Tibial artery (tissue), 4 donors: ENCODE results near the gene NPPB.

Experiments
- DNase-seq, 2 donors: peaks; one replicate each; pipeline ENCODE4 v3.0.0-alpha.2; 2019
- H3K27ac ChIP-seq, 2 donors: fragments of 200-600 bp; sonication (generic) in 1 of 2; 1 replicate in 1 of 2; 2 replicates in 1 of 2; pipeline ENCODE4 v1.5.1; 2018 to 2019; ENCODE audit warnings: mild to moderate bottlenecking in 1 of 2
- H3K27me3 ChIP-seq, 2 donors: fragments of 200-600 bp; sonication (generic) in 1 of 2; one replicate each; pipeline versions ENCODE4 v1.5.1 to v1.6.0; 2016 to 2019
- H3K36me3 ChIP-seq, 3 donors: fragments of 200-600 bp; sonication (generic) in 2 of 3; one replicate each; pipeline ENCODE4 v1.5.1; 2016 to 2019; ENCODE audit warnings: mild to moderate bottlenecking in 2 of 3
- H3K4me1 ChIP-seq, 4 donors: fragments of 200-600 bp; sonication (generic) in 2 of 4; 1 replicate in 3 of 4; 2 replicates in 1 of 4; pipeline ENCODE4 v1.5.1; 2016 to 2019
- H3K4me3 ChIP-seq, 2 donors: fragments of 200-600 bp; sonication (generic) in 1 of 2; 1 replicate in 1 of 2; 2 replicates in 1 of 2; pipeline ENCODE4 v1.5.1; 2018 to 2019; ENCODE audit warnings: mild to moderate bottlenecking in 2 of 2
- H3K9me3 ChIP-seq, 3 donors: fragments of 200-600 bp; sonication (generic) in 1 of 3; one replicate each; pipeline ENCODE4 v1.5.1; 2016 to 2019
- intact Hi-C: fragments of 100-400 bp; cut with DNase I; formaldehyde crosslinking; loops from one replicate; pipeline ENCODE4 v1.15.0; 2023; ENCODE audit warnings: low total_unique reads
- TF ChIP-seq, protein P1 (sequence below), 2 experiments: fragments of 200-600 bp in 1 of 2; fragments of 450-650 bp in 1 of 2; IDR thresholded peaks; one replicate each; pipeline ENCODE4 v1.5.1; 2017 to 2019; ENCODE audit warnings: antibody characterized with exemption in 2 of 2, mild to moderate bottlenecking in 1 of 2, moderate library complexity in 1 of 2

Gene NPPB

GRCh38 chr1:11835441-11836225 is 23.1 kb downstream of the NPPB start:
- no peak for DNase-seq
- H3K9me3 ChIP-seq: no peaks in the 10 kb centered on the region
- H3K27me3 ChIP-seq: no peaks in the 10 kb centered on the region
- no peak overlapping the region for H3K27ac ChIP-seq
- TF ChIP-seq, protein P1, sequence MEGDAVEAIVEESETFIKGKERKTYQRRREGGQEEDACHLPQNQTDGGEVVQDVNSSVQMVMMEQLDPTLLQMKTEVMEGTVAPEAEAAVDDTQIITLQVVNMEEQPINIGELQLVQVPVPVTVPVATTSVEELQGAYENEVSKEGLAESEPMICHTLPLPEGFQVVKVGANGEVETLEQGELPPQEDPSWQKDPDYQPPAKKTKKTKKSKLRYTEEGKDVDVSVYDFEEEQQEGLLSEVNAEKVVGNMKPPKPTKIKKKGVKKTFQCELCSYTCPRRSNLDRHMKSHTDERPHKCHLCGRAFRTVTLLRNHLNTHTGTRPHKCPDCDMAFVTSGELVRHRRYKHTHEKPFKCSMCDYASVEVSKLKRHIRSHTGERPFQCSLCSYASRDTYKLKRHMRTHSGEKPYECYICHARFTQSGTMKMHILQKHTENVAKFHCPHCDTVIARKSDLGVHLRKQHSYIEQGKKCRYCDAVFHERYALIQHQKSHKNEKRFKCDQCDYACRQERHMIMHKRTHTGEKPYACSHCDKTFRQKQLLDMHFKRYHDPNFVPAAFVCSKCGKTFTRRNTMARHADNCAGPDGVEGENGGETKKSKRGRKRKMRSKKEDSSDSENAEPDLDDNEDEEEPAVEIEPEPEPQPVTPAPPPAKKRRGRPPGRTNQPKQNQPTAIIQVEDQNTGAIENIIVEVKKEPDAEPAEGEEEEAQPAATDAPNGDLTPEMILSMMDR (IDR thresholded peaks at IDR 0.05): no peak
- intact Hi-C loops: loop anchor here (5.0 to 10.0 kb wide), 2 partner anchors 57 to 369 kb away; no protein-coding TSS in a partner anchor
- H3K4me3 ChIP-seq: no peak overlapping the region
- peaks cover 0 to 9% (median 8%) of the 10 kb centered on the region in 4 donors for H3K4me1 ChIP-seq
- peaks cover 86 to 99% (median 98%) of the 10 kb centered on the region in 3 donors for H3K36me3 ChIP-seq

DNA sequence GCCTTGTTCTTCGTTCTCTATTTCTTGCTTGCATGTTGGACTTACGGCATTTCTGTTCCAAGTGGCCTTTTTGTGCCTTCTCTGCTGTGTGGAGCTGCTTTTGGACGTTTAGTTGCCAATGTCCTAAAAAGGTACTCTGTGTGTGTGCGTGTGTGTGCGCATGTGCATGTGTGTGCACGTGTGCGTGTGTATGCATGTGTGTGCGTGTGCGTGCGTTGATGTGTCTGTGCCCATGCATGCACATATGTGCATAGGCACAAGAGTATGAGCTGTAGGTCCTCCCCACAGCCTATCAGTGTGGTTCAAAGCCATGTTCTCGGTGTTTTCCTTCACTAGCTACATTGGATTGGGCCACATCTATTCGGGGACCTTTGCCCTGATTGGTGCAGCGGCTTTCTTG is 24.8 kb downstream of the NPPB start:
- H3K36me3 ChIP-seq: peaks cover 88 to 99% (median 96%) of the 10 kb centered on the region in 3 donors
- intact Hi-C loops: loop anchor here (10.0 kb wide), 1 partner anchor 371 kb away; no protein-coding TSS in a partner anchor
- TF ChIP-seq, protein P1 (IDR thresholded peaks at IDR 0.05): no peak

DNA sequence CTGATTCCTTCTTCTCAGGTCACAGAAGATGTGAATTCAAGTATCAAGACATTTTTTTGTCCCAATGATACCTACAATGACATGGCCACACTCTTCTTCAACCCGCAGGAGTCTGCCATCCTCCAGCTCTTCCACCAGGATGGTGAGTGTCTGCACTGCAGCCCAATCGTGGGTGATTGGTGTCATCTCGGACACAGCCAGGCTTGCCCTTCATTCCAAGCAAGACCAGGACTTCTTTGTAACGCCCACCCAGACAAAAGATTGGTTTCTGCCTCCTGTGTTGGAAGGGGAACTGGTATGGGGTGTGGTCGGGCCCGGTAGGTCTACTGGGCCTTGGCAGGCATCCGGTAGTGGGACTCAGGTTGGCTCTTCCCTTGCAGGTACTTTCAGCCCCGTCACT is 25.2 kb downstream of the NPPB start:
- Histone ChIP-seq H3K9me3 (no peaks in the 10 kb centered on the region), H3K4me1 (no peaks in the 10 kb centered on the region), H3K27me3 (no peaks in the 10 kb centered on the region), H3K36me3 (peaks cover 91 to 100% (median 97%) of the 10 kb centered on the region in 3 donors), H3K4me3 (no peak overlapping the region), H3K27ac (no peak overlapping the region)
- TF ChIP-seq, protein P1 (IDR thresholded peaks at IDR 0.05): no peak
- no peak for DNase-seq
- intact Hi-C loops: loop anchor here (10.0 kb wide), 1 partner anchor 371 kb away; no protein-coding TSS in a partner anchor

More for the DNA sequence above, 24.8 kb downstream of the NPPB start:
- Histone ChIP-seq H3K27me3 (no peaks in the 10 kb centered on the region), H3K4me1 (no peaks in the 10 kb centered on the region), H3K27ac (no peak overlapping the region), H3K9me3 (no peaks in the 10 kb centered on the region), H3K4me3 (no peak overlapping the region)
- DNase-seq: no peak

DNA sequence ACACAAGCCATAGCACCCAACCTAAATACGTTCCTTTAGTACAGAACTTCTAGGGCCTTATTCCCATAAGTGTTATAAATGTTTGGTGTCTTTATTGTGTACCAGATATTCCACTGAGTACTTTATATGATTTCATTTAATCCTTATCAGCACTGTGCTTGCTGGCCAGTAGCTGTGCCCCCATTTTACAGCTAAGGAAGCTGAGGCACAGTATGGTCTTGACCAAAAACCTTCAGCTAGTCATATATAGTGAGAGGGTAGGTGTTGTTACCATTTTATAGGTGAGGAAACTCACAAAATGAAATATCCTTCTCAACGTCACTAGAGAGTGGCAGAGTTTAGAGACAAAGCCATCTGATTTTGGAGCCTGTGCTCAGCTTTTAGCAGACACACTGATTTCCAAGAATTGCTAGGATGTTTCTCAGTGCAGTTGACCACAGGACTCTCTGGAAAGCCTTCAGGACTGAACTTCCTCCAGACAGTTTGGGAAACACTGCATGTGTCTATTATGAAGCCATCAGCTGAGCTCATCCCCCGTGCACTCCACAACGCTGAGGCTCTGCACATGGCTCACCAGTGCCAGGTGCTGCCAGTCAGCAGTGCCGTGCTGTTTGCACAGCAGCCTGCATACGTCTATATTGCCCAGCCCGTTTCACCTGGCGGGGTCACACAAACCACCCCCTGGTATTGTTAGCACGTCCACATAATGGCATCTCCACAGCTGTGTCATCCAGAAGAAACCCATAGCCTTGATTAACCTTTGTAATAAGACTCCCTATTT is 26.6 kb downstream of the NPPB start:
- H3K4me3 ChIP-seq: no peak overlapping the region
- intact Hi-C loops: loop anchor here (10.0 kb wide), 1 partner anchor 373 kb away; no protein-coding TSS in a partner anchor
- no peak for DNase-seq
- no peaks in the 10 kb centered on the region for H3K27me3 ChIP-seq
- no peak overlapping the region for H3K27ac ChIP-seq
- peaks cover 91 to 100% (median 96%) of the 10 kb centered on the region in 3 donors for H3K36me3 ChIP-seq
- no peaks in the 10 kb centered on the region for H3K4me1 ChIP-seq
- TF ChIP-seq, protein P1 (IDR thresholded peaks at IDR 0.05): no peak
- H3K9me3 ChIP-seq: no peaks in the 10 kb centered on the region

GRCh38 chr1:11828511-11828910 is 30.2 kb downstream of the NPPB start:
- TF ChIP-seq, protein P1 (IDR thresholded peaks at IDR 0.05): no peak
- intact Hi-C loops: no loop called here
- DNase-seq: no peak
- no peaks in the 10 kb centered on the region for H3K9me3 ChIP-seq
- H3K27me3 ChIP-seq: no peaks in the 10 kb centered on the region
- no peak overlapping the region for H3K27ac ChIP-seq
- no peak overlapping the region for H3K4me3 ChIP-seq
- H3K36me3 ChIP-seq: peaks cover 87 to 100% (median 96%) of the 10 kb centered on the region in 3 donors
- H3K4me1 ChIP-seq: no peaks in the 10 kb centered on the region
